Raji (cell line): ENCODE results near the gene TSR3.

Source experiments
- POLR2A ChIP-seq: IDR thresholded peaks from 2 replicates; pipeline ENCODE4 v1.6.1; 2011; ENCODE audit warnings: low read depth, low read length, control low read depth; ENCODE audit not compliant: insufficient read depth

The TSR3 gene

DNA sequence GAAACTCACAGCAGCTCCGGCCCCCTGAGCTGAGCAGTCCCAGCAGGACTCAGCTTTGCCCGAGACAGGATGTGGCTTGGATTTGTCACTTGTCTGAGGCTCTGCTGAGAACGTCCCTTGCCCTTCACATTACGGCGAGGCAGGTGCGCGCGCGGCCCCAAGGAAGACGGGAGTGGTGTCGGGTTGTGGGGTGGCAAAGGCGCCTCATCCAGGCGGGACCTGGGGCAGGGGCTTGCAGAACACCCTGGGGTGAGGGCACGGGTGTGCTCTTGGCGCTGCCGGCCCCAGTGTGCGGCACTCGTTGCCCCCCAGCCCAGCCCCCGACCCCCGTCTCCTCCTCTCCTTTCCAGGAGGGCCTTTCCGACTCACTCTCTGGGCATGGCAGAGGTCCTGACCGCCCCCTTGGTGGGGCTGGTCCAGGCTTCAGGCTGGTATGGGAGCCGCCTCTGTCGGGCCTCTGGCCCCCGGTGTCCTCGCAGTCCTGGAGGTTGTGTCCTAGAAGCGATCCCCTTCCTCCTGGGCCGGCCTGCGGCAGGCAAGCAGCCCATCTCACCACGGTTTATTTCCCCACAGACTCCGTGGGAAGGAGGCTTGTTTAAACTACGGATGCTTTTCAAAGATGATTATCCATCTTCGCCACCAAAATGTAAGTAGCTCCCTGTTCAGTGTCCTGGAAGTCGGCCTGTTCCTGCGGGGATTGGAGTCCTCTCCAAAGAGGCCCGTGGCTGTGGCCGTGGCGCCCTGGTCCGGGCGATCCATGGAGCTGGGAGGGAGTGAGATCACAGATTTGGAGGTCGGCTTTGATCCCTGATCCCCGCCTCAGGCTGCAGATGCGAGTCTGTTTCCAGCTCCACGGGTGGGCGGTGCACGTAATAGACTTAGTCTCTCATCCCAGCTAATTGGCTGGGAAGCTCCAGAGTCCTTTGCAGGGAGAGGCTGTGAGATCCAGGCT lies 36.3 kb downstream of the TSR3 start:
- no peak for TF ChIP-seq POLR2A

DNA sequence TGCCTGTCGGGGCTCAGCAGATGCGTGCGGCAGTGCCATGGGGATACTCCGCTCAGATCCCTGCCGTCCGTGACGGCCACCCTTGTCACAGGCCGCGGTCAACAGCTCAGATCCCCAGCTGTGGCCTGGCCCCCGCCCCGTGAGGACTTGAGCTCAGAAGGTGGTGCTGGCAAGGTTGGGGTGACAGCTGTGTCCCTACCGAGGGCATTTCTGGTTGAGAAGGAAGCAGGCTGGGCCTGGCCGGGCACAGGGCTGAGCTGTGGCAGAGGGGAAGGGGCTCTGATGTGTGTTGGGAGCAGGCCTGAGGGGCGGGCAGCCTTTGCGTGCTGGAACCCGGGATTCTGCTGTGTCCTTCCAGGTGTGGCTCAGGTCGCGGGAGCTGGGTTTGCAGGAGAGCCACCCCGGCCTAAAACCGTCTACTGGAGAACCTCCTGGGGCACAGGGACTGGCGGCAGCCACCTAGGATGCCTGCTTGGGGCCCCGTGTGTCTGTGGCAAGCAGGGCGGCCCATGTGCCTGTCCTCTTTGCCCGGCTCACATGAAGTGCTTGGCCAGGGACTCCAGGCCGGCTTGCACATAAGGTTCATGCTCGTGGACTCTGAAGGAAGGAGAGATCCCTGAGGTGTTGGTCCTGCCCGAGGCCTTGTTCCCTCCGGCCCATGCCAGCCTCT lies 37.1 kb downstream of the TSR3 start:
- no peak for TF ChIP-seq POLR2A

DNA sequence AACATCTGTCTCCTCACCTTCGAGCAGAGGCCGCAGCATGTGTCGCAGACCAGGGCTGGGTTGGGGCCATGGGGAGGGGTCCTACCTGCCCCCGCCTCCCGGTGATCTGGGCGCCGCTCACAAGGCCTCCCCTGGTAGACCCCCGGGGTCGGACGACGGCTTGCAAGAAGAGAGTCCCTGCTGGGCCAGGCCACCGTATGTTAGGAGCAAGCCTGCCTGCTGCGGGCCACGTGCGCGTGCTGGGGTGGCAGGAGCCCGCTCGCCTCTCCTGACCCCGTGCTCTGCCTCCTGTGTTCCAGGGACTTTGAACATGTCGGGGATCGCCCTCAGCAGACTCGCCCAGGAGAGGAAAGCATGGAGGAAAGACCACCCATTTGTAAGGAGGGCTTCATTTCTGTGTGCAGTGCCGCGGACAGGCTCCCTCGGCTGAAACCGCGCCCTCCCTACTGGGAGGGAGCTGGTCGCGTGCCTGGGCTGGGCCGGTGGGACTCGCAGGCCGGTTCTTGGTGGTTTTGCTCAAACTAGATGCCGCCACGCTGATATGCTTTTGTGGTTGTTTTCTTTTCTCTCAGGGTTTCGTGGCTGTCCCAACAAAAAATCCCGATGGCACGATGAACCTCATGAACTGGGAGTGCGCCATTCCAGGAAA lies 37.8 kb downstream of the TSR3 start:
- no peak for TF ChIP-seq POLR2A

DNA sequence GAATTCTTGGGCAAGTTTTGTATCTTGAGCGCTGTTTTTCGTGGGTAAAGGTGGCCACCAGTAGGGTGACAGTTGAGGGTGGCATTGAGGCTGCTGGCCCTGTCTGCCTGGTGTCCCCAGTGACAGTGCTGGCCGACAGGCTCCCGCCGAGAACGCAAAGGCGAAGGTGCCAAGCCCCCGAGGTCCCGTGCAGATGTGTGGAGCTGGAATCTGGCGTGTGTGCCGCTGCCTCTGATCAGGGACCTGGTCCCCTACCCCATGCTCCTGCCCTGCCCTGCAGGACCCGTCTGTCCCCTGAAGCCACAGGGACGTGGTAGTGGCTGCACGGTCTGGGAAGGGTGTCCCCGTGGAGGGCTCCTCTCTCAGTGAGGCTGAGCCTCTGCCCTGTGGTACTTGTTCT lies 38.8 kb downstream of the TSR3 start:
- TF ChIP-seq POLR2A = no peak

DNA sequence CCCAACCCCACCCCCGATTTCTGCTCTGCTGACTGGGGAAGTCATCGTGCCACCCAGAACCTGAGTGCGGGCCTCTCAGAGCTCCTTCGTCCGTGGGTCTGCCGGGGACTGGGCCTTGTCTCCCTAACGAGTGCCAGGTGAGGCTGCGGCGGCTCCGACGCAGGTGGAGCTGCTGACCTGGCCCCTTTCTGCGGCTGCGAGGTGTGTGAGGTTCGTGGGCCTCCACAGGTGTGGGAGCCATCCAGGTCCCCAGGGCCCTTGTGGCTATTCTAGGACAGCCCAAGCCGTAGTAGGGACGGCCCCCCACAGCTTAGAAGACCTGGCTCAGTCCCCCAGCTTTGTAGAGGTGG lies 39.2 kb downstream of the TSR3 start:
- TF ChIP-seq POLR2A = no peak

DNA sequence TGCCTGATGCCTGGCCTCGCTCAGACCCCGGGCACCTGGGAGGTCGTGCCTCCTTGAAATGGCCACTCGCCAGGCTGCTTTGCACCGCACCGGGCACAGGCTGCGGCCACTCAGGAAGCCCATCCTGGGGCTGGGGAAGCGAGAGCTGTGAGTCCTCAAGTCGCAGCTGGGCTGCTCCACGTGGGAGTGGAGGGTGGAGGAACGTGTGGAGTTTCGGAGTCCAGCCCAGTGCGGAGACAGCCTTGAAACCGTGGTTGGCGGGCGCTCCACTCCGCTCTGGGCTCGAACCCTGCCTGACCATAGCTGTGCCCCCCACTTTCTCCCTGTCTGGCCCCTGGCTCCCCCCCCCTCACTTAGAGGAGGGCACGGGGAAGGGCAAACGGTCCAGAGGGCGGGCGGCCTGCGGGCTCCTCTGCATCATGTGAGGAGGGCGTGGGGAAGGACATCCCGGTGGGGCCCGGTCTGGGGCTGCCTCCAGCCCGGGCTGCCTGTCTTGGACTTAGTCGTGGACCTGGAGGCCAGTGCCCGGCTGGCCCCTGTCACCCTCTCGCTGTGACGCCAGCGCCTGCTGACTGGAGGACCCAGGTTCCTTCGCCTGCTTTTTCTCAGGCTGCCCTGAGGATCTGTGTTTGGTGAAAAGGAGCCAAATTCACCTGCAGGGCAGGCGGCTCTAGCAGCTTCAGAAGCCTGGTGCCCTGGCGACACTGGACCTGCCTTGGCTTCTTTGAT lies 39.8 kb downstream of the TSR3 start:
- TF ChIP-seq POLR2A = no peak

DNA sequence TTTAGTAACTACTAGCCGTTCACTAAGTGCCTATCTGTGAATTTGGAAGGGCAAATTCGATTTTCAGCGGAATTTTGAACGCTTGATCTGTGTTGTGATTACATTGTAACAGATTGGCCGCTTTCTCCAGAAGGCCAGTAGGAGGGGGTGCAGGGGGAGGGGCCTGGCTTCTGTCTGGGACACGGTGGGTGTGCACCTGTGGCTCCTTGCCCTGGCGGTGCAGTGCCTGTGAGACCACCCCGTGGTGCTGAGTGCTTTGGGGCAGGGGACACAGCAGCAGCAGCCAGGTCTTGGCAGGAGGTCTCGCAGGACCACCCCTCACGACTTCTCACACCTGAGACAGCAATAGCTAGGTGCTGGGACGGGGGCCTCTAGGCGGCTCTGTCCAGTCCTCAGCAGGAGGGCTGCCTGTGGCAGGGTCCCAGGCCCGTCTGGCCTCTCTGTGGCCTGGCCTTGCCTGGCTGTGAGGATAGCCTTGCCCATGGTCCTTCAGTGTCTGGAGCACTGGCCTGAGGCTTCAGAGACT lies 40.4 kb downstream of the TSR3 start:
- TF ChIP-seq POLR2A = no peak

DNA sequence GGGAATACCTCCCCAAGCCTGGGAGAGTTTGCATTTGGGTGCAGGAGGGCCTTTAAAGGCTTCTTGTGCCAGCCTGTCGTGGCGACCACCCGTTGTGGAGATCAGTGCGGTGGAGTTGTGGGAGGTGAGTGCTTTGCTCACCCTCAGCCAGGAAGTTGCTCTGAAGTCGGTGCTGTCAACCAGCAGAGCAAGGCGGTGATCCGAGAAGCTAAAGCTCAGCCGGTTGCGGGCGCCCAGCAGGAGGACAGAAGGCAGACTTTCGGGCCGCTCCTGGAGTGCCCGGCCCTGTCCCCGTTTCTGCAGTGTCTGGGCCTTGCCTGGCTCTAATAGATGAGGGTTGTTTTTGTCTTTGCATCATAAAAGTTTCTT lies 40.9 kb downstream of the TSR3 start:
- no peak for TF ChIP-seq POLR2A

DNA sequence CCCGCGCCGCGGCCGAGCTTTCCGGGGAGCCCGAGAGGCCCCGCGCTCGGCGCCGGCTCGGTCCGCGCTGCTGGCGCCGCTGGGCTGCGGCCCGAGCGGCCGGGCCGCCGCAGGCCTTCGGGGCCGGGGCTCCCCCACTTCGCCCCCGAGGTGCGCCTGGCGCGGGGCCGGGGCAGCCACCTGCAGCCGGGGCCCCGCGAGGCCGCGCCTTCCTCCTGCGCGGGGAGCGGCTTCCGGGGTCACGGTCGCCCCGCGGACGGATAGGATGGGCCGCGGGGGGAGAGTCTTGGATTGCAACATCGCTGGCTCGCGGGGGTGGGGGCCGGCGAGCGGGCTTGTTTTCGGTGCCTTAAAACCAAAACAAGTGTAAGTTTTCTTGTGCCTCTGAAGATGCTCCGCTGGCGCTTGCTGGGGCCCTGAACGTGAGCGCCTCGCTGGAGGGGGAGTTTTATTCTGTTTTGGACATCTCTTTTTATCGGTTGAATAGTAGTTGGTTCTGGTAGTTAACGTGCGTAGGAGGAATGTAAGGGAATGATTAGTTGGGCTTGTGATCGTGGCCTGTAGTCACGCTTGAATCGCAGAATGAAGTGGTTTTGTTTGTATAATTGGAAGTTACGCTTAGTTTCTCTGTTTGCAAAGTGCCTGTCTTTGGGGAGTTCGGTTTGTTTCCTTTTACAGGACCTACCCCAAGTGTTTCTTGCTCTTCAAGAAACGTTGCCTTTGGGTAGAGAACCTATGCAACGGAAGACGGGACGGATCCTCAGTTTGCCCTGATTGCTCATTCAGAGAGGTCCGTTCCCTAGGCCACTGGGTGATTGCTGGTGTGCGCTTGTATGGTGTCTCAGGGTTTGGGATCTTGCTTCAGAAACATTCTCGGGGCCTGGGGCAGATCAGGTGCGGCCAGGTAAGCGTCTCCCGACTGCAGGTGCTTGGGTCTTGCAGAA lies 41.5 kb downstream of the TSR3 start:
- no peak for TF ChIP-seq POLR2A

DNA sequence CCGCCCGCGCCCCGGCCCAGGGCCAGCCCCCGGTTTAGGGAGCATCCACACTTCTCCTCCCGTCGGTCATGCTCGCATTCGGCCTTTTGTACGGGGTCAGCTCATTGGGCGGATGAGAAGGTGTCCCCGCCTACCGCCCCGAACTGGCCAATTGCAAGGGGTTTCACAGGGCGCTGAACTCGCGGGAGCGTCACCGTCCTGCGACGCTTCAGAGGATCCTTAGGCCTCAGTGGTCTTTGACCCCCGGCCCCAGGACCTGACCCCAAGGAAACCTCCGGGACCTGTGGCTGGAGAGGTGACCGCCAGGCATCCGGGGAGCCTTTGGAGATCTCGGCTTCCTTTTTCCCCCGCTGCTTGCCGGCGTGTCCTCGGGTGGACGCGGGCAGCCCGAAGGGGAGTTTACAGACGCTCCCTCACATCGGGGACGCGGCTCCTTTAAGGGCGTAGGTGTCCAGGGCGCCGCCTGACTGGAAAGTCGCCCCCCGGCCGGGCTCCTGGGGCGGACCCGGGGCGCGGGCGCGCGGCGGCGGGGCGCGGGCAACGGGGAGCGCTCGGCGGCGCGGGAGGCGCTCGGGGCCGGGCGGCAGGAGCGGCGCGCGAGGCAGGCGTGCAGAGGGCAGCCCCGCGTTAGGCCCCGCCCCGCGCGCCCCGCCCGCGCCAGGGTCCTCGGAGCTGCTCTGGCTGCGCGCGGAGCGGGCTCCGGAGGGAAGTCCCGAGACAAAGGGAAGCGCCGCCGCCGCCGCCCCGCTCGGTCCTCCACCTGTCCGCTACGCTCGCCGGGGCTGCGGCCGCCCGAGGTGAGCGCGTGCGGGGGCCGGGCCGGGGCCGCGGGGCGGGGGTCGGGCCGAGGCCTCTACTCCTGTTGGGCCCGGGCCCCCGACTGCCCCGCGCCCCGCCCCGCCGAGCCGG lies 42.4 kb downstream of the TSR3 start, which contains the start of gene UBE2I:
Gene UBE2I (plus strand): TSS at position 660 of the 909 bp plus-strand sequence. CDS start 4,395 bp downstream, outside the sequence.
- TF ChIP-seq POLR2A = no peak

DNA sequence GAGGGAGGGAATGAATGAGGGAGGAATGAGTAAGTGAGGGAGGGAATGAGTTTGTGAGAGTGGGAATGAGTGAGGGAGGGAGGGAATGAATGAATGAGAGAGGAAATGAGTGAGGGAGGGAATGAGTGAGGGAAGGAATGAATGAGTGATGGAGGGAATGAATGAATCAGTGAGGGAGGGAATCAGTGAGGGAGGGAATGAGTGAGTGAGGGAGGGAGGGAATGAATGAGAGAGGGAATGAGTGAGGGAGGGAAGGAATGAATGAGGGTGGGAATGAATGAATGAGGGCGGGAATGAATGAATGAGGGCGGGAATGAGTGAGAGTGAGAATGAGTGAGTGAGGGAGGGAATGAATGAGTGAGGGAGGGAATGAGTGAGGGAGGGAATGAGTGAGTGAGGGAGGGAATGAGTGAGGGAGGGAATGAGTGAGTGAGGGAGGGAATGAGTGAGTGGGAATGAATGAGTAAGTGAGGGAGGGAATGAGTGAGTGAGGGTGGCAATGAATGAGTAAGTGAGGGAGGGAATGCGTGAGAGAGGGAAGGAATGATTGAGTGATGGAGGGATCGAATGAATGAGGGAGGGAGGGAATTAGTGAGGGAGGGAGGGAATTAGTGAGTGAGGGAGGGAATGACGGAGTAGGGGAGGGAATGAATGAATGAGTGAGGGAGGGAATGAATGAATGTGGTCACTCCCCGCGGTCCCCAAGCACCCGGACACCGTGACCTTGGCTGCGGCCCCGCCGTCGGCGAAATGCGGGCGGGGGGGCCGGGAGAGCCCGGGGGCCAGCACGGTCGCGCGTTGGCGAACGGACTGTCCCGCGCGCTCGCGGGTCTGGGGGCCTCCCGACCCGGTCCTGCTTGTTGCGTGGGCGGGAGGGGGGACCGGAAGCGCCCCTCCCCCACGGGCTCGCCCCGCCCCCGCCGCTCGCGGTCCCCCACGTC lies 43.4 kb downstream of the TSR3 start:
- TF ChIP-seq POLR2A = peak; percentile 67

DNA sequence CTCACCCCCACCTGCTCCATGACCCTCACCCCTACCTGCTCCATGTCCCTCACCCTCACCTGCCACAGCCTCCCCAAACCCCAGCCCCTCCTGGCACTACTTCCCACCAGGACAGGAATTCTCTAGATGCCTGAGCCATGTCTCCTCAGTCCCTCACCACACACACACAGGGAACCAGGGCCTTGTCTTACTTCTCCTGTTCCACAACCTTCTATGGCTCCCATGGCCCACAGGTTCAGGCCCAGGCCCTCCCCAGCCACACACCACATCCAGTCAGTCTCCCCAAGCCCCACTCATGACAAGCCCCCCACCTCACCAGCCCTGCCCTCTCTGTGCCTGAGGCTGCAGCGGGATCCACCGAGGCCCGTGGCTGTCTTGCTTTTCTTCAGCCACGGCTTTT lies 45.3 kb downstream of the TSR3 start:
- TF ChIP-seq POLR2A = no peak
